Liver (tissue), 9 donors: ENCODE data around the gene BARHL1. TPM values are rescaled to one million over a fixed set of nuclear protein-coding genes. Genes with fewer than 3 reads are reported as not detected.

Experiments
- DNase-seq: peaks from one replicate; pipeline ENCODE4 v3.0.0-alpha.2; 2017; ENCODE audit warnings: low spot score
- H3K27ac ChIP-seq, 2 donors: one replicate each; pipeline ENCODE4 v1.7.0; 2013; ENCODE audit warnings: inconsistent platforms in 2 of 2, low read length in 2 of 2, control low read depth in 1 of 2, low read depth in 1 of 2, mild to moderate bottlenecking in 1 of 2
- H3K27me3 ChIP-seq, 4 donors: one replicate each; pipeline versions ENCODE4 v1.6.1 to v1.7.0; 2013; ENCODE audit warnings: low read length in 3 of 4, inconsistent platforms in 1 of 4, mild to moderate bottlenecking in 1 of 4, moderate library complexity in 1 of 4; ENCODE audit not compliant: control insufficient read depth in 4 of 4, insufficient read depth in 4 of 4
- H3K36me3 ChIP-seq, 4 donors: one replicate each; pipeline versions ENCODE4 v1.6.1 to v1.7.0; 2013; ENCODE audit warnings: low read length in 3 of 4, mild to moderate bottlenecking in 3 of 4, low read depth in 1 of 4, moderate library complexity in 1 of 4; ENCODE audit not compliant: control insufficient read depth in 4 of 4, insufficient read depth in 3 of 4
- H3K4me1 ChIP-seq, 4 donors: one replicate each; pipeline versions ENCODE4 v1.6.1 to v1.7.0; 2013; ENCODE audit warnings: low read length in 3 of 4, mild to moderate bottlenecking in 3 of 4, moderate library complexity in 1 of 4; ENCODE audit not compliant: control insufficient read depth in 4 of 4, insufficient read depth in 4 of 4
- H3K4me3 ChIP-seq, 3 donors: one replicate each; pipeline versions ENCODE4 v1.6.1 to v1.7.0; 2013; ENCODE audit warnings: low read length in 3 of 3, control low read depth in 1 of 3, low read depth in 1 of 3, mild to moderate bottlenecking in 1 of 3
- H3K9ac ChIP-seq, 2 donors: one replicate each; pipeline ENCODE4 v1.7.0; 2013; ENCODE audit warnings: low read length in 2 of 2, mild to moderate bottlenecking in 2 of 2, moderate library complexity in 2 of 2, control low read depth in 1 of 2, low read depth in 1 of 2
- H3K9me3 ChIP-seq, 4 donors: one replicate each; pipeline versions ENCODE4 v1.6.1 to v1.7.0; 2013; ENCODE audit warnings: low read length in 3 of 4; ENCODE audit not compliant: control insufficient read depth in 4 of 4
- EGR1 ChIP-seq, 2 donors: IDR thresholded peaks; 2 replicates each; pipeline ENCODE4 v1.6.1; 2016 to 2018; ENCODE audit warnings: antibody characterized with exemption in 2 of 2, low read depth in 2 of 2
- FOXA2 ChIP-seq: IDR thresholded peaks from 2 replicates; pipeline ENCODE4 v1.6.1; 2016; ENCODE audit warnings: antibody characterized with exemption
- GABPA ChIP-seq, 2 donors: IDR thresholded peaks in 1 of 2; conservative IDR thresholded peaks in 1 of 2; 2 replicates each; pipeline ENCODE4 v1.6.1; 2016; ENCODE audit warnings: antibody characterized with exemption in 2 of 2, mild to moderate bottlenecking in 1 of 2, moderate library complexity in 1 of 2
- HNF4A ChIP-seq, 2 donors: conservative IDR thresholded peaks; 2 replicates each; pipeline ENCODE4 v1.6.1; 2016; ENCODE audit warnings: antibody characterized with exemption in 2 of 2, mild to moderate bottlenecking in 2 of 2
- HNF4G ChIP-seq: IDR thresholded peaks from 2 replicates; pipeline ENCODE4 v1.6.1; 2016; ENCODE audit warnings: antibody characterized with exemption
- JUND ChIP-seq, 2 donors: IDR thresholded peaks; 2 replicates each; pipeline ENCODE4 v1.6.1; 2016; ENCODE audit warnings: antibody characterized with exemption in 2 of 2
- RAD21 ChIP-seq, 2 donors: IDR thresholded peaks; 2 replicates each; pipeline ENCODE4 v1.6.1; 2016; ENCODE audit warnings: antibody characterized with exemption in 2 of 2, mild to moderate bottlenecking in 2 of 2
- RXRA ChIP-seq, 2 donors: IDR thresholded peaks; 2 replicates each; pipeline ENCODE4 v1.6.1; 2017 to 2018; ENCODE audit warnings: antibody characterized with exemption in 2 of 2, mild to moderate bottlenecking in 1 of 2
- SP1 ChIP-seq: IDR thresholded peaks from 2 replicates; pipeline ENCODE4 v1.6.1; 2018; ENCODE audit warnings: antibody characterized with exemption, mild to moderate bottlenecking
- TAF1 ChIP-seq: conservative IDR thresholded peaks from 2 replicates; pipeline ENCODE4 v1.6.1; 2016; ENCODE audit warnings: antibody characterized with exemption, mild to moderate bottlenecking
- YY1 ChIP-seq: IDR thresholded peaks from 2 replicates; pipeline ENCODE4 v1.6.1; 2016; ENCODE audit warnings: antibody characterized with exemption, mild to moderate bottlenecking
- WGBS: extraction: QIAGEN DNeasy Blood & Tissue Kit; methylation state at CpG from one replicate; pipeline ENCODE4 v1.1.7; 2013; 5-methylcytosine and 5-hydroxymethylcytosine counted together
- polyA plus RNA-seq, 2 donors: library from polyadenylated mRNA; stranded (reverse) in 1 of 2; unstranded in 1 of 2; fragments of 200-250 nt in 1 of 2; fragments of >200 nt in 1 of 2; fragmentation: Nextera tagmentation in 1 of 2; extraction: Ambion mirVana in 1 of 2; gene quantifications; one replicate each; pipeline versions ENCODE4 v1.2.1 to v1.2.3, GENCODE V29; 2013 to 2015
- total RNA-seq, 2 donors: library from RNA; depleted of rRNA; stranded (reverse); fragments of >200 nt; gene quantifications; one replicate each; pipeline ENCODE4 v1.2.3, GENCODE V29; 2014
- TF ChIP-seq, protein P1 (sequence below): IDR thresholded peaks from 2 replicates; pipeline ENCODE4 v1.6.1; 2016; ENCODE audit warnings: antibody characterized with exemption
- TF ChIP-seq, protein P2 (sequence below): IDR thresholded peaks from 2 replicates; pipeline ENCODE4 v1.6.1; 2016; ENCODE audit warnings: antibody characterized with exemption
- TF ChIP-seq, protein P3 (sequence below): IDR thresholded peaks from 2 replicates; pipeline ENCODE4 v1.6.1; 2016; ENCODE audit warnings: antibody characterized with exemption, mild to moderate bottlenecking
- donor health status: healthy.
- donor health status: healthy.
- donor health status: healthy.
- donor health status: healthy.
- donor health status: healthy.

The BARHL1 gene
- total and polyA plus RNA-seq, 4 donors: not detected

DNA sequence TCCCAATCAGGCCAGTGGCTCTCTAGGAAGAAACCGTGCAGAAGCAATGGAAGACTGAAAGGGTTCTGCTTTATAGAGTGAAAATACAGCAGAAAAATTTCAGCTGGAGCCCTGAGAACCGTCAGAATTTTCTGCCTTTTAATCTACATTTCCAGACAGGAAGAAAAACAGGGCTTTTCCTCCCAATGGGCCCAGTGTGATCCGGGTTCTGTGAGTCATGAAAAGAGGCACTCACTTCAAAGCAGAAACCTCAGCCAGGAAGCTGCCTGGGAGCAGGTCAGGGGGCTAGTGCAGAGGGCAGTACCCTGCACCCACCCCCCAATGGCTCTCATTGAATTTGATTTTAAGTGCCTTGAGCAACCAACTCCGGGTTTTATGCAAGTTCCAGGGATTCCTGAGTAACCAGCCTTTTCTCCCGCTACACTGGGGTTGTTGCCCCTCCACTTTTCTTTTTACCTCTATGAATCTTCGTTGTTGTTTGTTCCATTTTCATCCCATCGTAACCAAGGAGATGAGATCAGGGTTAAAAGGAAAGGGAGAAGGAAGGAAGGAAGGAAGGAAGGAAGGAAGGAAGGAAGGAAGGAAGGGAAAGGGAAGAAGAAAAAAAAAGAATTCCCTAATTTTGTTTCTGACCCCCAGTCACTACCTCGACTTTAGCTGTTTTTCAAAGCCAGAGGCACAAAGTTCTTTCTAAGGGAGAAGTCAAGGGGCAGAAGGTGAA lies 1.3 kb downstream of the BARHL1 start:
- Histone ChIP-seq H3K27me3 (peaks cover 9 to 55% (median 32%) of the 10 kb centered on the region in 4 donors), H3K9ac (no peak overlapping the region), H3K27ac (no peak overlapping the region), H3K4me1 (peaks cover 0 to 11% (median 6%) of the 10 kb centered on the region in 4 donors), H3K4me3 (no peak overlapping the region), H3K9me3 (no peaks in the 10 kb centered on the region), H3K36me3 (no peaks in the 10 kb centered on the region)
- DNase-seq: no peak
- WGBS: 7% methylated on average over 8 of the region's 8 CpGs
- no peak for TF ChIP-seq HNF4A (conservative IDR thresholded peaks at IDR 0.05)
- TF ChIP-seq TAF1: no peak
- TF ChIP-seq, protein P1, sequence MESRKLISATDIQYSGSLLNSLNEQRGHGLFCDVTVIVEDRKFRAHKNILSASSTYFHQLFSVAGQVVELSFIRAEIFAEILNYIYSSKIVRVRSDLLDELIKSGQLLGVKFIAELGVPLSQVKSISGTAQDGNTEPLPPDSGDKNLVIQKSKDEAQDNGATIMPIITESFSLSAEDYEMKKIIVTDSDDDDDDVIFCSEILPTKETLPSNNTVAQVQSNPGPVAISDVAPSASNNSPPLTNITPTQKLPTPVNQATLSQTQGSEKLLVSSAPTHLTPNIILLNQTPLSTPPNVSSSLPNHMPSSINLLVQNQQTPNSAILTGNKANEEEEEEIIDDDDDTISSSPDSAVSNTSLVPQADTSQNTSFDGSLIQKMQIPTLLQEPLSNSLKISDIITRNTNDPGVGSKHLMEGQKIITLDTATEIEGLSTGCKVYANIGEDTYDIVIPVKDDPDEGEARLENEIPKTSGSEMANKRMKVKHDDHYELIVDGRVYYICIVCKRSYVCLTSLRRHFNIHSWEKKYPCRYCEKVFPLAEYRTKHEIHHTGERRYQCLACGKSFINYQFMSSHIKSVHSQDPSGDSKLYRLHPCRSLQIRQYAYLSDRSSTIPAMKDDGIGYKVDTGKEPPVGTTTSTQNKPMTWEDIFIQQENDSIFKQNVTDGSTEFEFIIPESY: no peak
- TF ChIP-seq FOXA2: no peak
- TF ChIP-seq RXRA (IDR thresholded peaks at IDR 0.05): no peak
- no peak for TF ChIP-seq YY1
- TF ChIP-seq JUND (IDR thresholded peaks at IDR 0.05): no peak
- no peak for TF ChIP-seq EGR1 (IDR thresholded peaks at IDR 0.05; ENCODE audit: low read depth in 2 of 2)
- TF ChIP-seq HNF4G: no peak
- TF ChIP-seq RAD21 (IDR thresholded peaks at IDR 0.05): no peak
- no peak for TF ChIP-seq SP1
- TF ChIP-seq, protein P2, sequence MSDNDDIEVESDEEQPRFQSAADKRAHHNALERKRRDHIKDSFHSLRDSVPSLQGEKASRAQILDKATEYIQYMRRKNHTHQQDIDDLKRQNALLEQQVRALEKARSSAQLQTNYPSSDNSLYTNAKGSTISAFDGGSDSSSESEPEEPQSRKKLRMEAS: no peak
- TF ChIP-seq GABPA (IDR thresholded peaks at IDR 0.05 in 1 of 2, conservative IDR thresholded peaks at IDR 0.05 in 1 of 2): no peak

DNA sequence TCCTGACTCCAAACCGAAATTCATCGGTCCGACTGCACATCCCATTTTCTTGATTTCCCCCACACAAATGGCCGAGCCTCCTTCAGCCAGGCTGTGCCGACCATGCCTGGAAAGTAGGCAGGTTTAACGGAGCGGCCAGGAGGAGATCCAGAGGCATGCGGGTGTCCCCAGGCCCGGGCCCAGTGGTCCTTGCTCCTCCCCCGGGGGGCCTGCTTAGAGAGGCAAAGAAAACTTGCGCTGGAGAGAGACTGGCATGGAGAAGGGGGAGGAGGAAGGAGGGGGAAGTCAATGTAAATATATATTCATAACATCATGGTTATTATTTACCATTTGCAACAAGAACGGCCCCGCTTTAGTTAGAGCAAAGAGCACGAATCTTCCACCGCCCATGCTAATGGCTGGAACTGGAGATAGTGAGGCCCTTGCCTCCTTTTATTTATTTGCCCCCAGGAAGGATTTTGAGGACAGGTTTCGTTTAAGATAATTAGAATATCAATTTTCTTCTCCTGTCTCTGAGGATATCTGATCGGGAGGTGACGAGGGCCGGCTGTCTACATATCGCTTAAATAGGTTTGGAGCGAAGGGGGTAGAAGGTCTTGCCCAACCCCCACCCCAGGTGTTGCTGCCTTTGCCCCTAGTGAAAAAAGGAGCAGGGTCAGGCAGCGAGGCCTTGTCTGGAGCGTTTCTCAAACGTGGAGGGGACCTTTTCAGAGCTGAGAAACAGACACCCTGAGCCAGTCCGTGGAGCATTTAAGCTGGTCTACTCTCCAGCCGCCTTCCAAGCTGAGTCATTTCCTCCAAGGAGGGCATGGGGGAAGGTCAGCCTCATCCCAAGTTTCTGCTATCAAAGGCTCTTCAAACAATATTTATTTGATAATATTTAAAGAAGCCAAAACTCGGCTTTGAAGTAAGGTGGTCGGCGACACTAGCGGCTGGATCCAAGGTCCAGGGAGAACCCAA lies 2.5 kb downstream of the BARHL1 start:
- Histone ChIP-seq H3K9ac (no peak overlapping the region), H3K4me1 (peaks cover 0 to 10% (median 5%) of the 10 kb centered on the region in 4 donors), H3K27me3 (peaks cover 9 to 51% (median 29%) of the 10 kb centered on the region in 4 donors), H3K27ac (no peak overlapping the region), H3K4me3 (no peak overlapping the region), H3K9me3 (no peaks in the 10 kb centered on the region), H3K36me3 (no peaks in the 10 kb centered on the region)
- DNase-seq: no peak
- 9% methylated on average over 30 of the region's 30 CpGs for WGBS
- TF ChIP-seq, protein P3, sequence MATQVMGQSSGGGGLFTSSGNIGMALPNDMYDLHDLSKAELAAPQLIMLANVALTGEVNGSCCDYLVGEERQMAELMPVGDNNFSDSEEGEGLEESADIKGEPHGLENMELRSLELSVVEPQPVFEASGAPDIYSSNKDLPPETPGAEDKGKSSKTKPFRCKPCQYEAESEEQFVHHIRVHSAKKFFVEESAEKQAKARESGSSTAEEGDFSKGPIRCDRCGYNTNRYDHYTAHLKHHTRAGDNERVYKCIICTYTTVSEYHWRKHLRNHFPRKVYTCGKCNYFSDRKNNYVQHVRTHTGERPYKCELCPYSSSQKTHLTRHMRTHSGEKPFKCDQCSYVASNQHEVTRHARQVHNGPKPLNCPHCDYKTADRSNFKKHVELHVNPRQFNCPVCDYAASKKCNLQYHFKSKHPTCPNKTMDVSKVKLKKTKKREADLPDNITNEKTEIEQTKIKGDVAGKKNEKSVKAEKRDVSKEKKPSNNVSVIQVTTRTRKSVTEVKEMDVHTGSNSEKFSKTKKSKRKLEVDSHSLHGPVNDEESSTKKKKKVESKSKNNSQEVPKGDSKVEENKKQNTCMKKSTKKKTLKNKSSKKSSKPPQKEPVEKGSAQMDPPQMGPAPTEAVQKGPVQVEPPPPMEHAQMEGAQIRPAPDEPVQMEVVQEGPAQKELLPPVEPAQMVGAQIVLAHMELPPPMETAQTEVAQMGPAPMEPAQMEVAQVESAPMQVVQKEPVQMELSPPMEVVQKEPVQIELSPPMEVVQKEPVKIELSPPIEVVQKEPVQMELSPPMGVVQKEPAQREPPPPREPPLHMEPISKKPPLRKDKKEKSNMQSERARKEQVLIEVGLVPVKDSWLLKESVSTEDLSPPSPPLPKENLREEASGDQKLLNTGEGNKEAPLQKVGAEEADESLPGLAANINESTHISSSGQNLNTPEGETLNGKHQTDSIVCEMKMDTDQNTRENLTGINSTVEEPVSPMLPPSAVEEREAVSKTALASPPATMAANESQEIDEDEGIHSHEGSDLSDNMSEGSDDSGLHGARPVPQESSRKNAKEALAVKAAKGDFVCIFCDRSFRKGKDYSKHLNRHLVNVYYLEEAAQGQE: no peak
- TF ChIP-seq RXRA (IDR thresholded peaks at IDR 0.05) (no peak), SP1 (no peak)
